Heart left ventricle (tissue), 13 donors: ENCODE measurements around the gene LCN2.

ENCODE experiments used
- POLR2A ChIP-seq, 2 donors: fragments of 450-650 bp; IDR thresholded peaks; one replicate each; pipeline ENCODE4 v1.6.1; 2017; ENCODE audit warnings: antibody characterized with exemption in 2 of 2, mild to moderate bottlenecking in 2 of 2, moderate library complexity in 2 of 2
- TF ChIP-seq, protein P1 (sequence below), 12 donors: fragments of 200-600 bp; sonication (generic) in 4 of 12; IDR thresholded peaks; one replicate each; pipeline versions ENCODE4 v1.5.0 to v1.8.0; 2018 to 2022; ENCODE audit warnings: antibody characterized with exemption in 12 of 12, mild to moderate bottlenecking in 5 of 12
- donor health status: ischemic (EF 13 %, LVEDD 7.1; RV severe dilation, severe dysfunction).
- donor health status: DM: no; HTN: yes; CAD: no.
- donor health status: DM: no; HTN: no; CAD: no.
- donor health status: ischemic (EF 25% LVEDD 6.9; RV normal size, moderate dysfunction).
- donor health status: ischemic (EF 25% LVEDD 5.7; RV mildly dilated, moderate dysfunction).
- donor health status: ischemic (EF 35%, LVEDD 5.7; RV mildly dilated, moderate dysfunction).
- donor health status: nonischemic (EF 11% LVEDD 7.7; RV severe dilation, severe dysfunction).
- donor health status: DM: yes; HTN: yes; CAD: no.
- donor health status: PGD.
- donor health status: ischemic (EF 29% LVEDD 5.4; RV normal size, mild dysfunction).
- donor health status: nonischemic (EF 23%, LVEDD 6.1; RV moderate dilation, normal function).

GRCh38 chr9:128141604-128142003, 7.6 kb upstream of the LCN2 start:
- TF ChIP-seq, protein P1, sequence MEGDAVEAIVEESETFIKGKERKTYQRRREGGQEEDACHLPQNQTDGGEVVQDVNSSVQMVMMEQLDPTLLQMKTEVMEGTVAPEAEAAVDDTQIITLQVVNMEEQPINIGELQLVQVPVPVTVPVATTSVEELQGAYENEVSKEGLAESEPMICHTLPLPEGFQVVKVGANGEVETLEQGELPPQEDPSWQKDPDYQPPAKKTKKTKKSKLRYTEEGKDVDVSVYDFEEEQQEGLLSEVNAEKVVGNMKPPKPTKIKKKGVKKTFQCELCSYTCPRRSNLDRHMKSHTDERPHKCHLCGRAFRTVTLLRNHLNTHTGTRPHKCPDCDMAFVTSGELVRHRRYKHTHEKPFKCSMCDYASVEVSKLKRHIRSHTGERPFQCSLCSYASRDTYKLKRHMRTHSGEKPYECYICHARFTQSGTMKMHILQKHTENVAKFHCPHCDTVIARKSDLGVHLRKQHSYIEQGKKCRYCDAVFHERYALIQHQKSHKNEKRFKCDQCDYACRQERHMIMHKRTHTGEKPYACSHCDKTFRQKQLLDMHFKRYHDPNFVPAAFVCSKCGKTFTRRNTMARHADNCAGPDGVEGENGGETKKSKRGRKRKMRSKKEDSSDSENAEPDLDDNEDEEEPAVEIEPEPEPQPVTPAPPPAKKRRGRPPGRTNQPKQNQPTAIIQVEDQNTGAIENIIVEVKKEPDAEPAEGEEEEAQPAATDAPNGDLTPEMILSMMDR (IDR thresholded peaks at IDR 0.05): no peak
- no peak for TF ChIP-seq POLR2A (IDR thresholded peaks at IDR 0.05)
